Measurements from ENCODE around the gene NOTCH2.

The NOTCH2 gene

DNA sequence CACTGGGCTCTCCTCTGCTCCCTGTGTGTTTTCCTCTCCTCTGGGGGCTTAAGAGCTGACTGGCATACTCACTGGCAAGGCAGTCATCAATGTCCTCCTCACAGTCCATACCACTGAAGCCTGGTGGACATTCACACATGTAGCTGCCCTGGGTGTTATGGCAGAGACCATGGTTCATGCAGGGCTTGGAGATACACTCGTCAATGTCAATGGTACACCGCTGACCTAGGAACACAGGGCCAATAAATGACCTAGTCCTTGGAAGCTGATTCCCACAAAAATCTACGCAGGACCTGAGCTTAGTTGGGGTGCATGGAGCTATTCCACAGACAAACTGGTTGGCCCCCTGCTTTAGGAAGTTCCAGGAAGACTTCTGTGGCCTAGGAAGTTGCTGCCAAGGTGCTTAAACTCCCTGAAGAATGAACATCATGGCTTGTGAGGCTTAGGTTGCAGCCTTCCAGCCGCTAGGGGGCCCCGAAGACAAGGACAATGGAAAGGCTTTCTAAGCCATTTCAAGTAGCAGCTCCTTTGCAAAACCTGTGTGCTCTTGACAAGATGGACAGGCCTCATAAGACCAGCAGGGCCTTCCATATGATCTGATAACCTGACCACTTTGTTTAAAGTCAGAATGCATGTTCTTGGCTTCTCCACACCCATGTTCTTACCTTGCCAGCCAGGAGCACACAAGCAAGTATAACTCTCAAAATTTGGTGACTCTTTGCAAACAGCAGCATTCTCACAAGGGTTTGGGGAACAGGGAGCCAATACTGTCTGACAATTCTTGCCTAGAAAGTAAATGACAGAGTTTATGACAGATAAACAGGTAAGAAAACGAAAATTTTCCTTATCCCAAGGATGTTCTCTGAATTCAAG is 120.9 kb downstream of the NOTCH2 start:
- in situ Hi-C loops (cut with MboI; ENCODE audit: low sequenced_read_pairs) = no loop called here

DNA sequence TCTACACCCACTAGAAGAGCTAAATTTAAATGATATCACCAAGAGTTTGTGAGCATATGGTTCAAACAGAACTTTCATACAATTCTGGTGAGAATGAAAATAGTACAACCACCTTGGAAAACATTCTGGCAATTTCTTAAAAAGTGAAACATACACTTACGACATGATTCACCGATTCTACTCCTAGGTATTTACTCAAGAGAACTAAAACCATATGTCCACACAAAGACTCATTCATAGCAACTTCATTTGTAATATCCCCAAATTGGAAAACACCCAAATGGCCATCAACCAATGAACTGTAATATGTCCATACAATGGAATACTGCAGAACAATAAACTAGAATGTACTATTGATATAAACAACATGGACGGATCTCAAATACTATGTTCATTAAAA is 122.0 kb downstream of the NOTCH2 start:
- in situ Hi-C loops (cut with MboI; ENCODE audit: low sequenced_read_pairs) = no loop called here

DNA sequence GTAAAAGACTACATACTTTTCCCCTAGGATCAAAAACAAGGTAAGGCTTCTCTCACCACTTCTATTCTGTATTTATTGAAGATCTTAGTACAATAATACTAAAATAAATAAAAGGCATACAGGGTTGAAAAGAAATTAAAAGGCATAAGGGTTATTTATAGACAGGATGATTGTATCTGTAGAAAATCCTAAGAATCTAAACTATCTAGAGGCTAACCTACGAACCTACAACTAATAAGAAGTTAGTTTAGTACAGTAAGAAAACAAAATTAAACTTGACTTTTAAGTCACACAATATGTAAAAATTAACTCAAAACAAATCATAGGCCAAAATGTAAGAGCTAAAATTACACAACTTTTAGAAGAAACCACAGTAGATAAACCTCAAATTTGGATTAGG is 122.7 kb downstream of the NOTCH2 start:
- in situ Hi-C loops (cut with MboI; ENCODE audit: low sequenced_read_pairs) = no loop called here

DNA sequence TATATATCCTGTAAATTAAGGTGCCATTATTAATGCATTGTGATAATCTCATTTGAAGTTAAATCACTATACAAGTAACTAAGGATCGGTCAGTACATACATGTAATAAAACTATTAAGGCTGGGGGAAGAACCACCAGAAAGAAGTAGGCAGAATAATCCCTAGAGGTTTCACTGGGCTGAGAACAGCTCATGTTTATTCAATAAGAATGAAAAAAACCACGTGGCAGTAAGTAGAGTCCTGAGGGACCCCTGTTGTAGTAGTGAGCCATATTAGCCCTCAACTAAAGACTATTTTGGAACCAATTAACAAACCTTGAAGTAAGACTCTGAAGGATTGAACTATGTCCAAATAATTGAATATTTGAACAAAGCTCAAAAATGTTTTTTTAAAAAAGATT is 126.2 kb downstream of the NOTCH2 start:
- in situ Hi-C loops (cut with MboI; ENCODE audit: low sequenced_read_pairs) = no loop called here

DNA sequence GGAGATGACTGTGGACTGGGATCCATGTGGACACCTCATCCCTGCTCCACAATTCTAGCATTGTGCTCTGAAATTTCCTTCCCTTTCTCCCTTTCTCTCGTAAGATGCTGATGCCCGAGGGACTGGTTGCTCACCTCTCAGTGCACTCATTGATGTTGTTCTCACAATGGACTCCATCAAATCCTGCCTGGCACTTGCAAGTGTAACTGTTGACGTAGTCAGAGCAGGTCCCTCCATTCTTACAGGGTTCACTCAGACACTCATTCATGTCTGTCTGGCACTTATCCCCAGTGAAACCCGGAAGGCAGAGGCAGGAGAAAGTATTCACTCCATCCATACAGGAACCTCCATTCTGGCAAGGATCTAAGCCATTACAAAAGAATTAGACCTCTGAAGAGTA is 128.1 kb downstream of the NOTCH2 start:
- in situ Hi-C loops (cut with MboI; ENCODE audit: low sequenced_read_pairs) = no loop called here

DNA sequence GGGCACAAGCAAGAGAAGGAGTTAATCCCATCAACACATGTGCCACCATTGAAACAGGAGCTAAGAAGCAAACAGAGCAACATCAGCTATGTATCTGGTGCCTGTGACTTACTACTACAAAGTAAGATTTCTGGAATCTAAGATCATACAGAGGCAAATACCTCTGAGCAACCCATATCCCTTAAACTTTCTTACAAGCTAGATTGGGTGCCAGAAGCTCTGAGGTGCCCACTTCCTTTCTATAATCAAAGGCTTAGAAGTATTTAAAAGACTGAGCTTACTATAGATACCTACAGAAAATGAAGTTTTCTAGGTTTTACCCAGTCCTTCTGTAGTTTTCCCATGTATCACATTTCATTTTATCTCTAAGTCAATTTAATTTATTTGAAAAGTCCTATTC is 128.8 kb downstream of the NOTCH2 start:
- in situ Hi-C loops (cut with MboI; ENCODE audit: low sequenced_read_pairs) = no loop called here

DNA sequence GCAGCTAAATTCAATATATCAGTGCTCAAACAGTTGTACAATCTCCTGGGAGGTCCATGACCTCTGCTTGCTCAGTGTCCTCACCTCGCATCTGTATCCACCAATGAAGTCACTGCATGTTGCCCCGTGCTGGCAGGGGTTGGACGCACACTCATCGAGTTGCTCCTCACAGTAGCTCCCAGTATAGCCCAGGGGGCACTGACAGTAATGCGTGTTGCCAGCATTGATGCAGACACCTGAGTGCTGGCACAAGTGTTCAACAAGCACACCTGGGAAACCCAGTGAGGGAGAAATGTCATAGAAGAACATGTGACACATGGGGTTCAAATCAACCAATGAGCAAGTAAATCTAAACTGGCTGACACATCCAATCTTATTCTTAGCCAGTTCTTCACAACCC is 132.3 kb downstream of the NOTCH2 start:
- in situ Hi-C loops (cut with MboI; ENCODE audit: low sequenced_read_pairs) = no loop called here

DNA sequence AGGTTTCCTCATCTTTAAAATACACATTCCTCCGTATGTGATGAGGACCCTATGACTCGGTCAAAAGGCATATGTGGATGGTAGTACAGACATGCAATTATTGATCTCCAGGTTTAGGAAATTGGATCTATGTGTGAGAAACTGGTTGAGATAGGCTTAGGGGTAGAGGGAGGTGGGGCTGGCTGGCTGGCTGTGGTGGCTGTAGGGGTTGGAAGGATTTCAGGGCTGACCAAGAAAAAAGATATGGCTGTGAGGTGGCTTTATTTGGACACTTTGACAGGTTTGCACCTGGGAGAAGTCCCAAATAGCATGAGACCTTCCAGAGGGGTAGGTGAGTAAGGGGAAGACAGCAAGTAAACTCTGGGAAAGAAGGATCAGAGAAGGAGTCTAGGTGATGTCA is 133.5 kb downstream of the NOTCH2 start:
- in situ Hi-C loops (cut with MboI; ENCODE audit: low sequenced_read_pairs) = no loop called here

DNA sequence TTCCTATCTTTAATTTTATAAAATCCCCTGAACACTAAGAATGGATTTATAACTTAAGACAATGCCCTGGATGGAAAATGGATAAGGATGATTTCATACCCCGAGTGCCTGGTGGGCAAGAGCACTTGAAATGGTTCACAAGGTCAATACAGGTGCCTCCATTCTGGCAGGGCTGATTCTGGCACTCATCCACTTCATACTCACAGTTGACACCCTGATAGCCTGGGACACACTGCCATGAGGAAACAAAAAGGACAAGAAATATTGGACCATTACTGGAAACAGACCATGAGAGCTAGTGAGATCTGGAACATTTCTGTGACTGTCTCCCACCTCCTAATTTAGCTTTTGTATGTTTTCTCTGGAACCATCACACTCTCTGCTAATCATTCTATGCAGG is 134.1 kb downstream of the NOTCH2 start:
- in situ Hi-C loops (cut with MboI; ENCODE audit: low sequenced_read_pairs) = no loop called here

DNA sequence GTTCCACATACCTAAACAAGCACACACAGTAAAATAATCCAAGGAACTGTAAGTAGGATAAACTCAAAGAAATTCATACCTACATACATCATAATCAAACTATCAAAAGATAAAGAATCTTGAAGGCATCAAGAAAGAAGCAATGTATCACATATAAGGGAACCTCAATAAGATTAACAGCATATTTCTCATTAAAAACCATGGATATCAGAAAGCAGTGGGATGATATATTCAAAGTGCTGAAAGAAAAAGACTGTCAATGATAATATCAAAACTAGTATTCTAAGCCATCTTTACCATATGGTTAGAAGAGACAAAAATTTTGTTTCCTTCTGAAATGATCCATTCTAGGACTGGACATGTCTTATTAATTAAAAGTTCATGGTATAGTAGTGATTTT is 136.1 kb downstream of the NOTCH2 start:
- in situ Hi-C loops (cut with MboI; ENCODE audit: low sequenced_read_pairs) = no loop called here

DNA sequence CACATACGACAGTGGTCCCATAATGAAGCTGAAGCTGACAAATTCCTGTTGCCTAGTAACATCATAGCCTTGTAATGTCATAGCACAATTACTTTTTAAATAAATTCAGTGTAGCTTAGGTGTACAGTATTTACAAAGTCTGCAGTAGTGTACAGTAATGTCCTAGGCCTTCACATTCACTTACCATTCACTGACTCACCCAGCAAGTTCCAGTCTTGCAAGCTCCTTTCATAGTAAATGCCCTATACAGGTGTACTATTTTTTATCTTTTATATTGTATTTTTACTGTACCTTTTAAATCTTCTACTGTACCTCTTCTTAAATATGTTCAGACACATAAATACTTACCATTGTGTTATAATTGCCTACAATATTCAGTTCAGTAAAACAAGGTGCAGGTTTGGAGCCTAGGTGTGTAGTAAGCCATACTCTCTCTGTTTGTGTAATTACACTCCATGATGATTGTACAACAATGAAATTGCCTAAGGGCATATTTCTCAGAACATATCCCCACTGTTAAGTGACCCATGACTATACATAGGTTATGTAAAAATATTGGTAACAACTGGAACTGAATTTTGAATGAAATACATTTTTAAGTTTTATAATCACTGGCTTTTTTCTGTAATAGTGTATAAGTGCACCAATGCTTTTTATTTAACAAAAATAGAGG is 139.7 kb downstream of the NOTCH2 start:
- in situ Hi-C loops (cut with MboI; ENCODE audit: low sequenced_read_pairs) = no loop called here

DNA sequence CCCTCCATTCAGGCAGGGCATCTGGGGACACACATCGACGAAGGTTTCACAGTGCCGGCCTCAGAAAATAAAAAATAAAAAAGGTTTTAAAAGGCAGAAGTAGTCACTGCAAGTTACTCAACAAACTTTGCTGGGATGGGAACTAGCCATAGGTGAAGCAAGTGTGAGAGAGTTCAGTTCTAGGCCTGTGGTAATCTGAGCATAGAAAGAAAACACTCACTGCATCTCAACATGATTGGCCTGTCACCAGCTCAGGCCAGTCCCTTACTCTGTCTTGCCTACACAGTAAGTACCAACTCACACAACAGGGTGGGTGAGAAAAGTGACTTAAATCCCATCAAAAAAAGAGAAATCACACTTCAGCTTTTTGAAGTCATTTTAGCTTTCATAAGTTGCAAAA is 142.9 kb downstream of the NOTCH2 start:
- in situ Hi-C loops (cut with MboI; ENCODE audit: low sequenced_read_pairs) = no loop called here

DNA sequence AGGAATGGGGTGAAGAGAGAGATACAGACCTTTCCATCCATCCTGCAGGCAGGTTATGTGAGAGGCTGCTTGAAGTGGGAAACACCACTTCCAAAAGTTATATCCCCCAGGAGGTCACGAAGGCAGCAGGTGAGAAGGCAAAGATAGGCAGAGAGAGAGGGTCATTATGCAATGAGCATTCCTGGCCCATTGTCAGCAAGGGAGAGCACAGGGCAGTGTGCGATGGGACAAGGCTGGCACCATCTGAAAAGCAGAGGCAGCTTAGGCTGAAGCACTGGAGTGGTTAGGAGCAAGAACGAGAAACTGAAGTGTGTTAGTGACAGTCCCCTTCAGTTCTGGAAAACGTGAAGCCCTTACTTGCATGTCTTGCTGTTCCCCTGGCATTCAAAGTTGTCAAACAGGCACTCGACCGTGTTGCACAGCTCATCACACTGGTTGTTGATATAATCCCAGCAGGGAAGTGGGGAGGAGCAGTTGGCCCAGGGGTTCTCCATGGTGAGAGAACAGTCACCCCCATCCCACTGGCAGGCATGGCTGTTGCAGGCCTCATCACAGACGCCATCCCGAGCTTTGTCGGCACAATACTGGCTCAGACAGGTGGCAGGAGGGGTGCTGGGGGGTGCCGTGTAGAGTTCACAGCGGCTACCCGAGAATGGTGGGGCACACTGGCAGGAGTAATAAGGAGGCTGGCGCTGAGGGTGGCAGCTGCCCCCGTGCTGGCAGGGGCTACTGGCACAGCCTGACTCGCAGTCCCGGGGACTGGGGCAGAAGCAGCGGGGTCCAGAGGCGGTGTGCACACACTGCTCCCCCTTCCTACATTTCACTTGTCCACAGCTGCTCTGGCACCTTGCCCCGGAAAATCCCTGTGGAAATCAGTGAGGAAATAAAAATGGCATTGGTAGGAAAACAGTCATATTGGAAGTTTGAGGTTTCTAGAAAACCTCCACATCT is 144.2 kb downstream of the NOTCH2 start:
- in situ Hi-C loops (cut with MboI; ENCODE audit: low sequenced_read_pairs) = no loop called here

DNA sequence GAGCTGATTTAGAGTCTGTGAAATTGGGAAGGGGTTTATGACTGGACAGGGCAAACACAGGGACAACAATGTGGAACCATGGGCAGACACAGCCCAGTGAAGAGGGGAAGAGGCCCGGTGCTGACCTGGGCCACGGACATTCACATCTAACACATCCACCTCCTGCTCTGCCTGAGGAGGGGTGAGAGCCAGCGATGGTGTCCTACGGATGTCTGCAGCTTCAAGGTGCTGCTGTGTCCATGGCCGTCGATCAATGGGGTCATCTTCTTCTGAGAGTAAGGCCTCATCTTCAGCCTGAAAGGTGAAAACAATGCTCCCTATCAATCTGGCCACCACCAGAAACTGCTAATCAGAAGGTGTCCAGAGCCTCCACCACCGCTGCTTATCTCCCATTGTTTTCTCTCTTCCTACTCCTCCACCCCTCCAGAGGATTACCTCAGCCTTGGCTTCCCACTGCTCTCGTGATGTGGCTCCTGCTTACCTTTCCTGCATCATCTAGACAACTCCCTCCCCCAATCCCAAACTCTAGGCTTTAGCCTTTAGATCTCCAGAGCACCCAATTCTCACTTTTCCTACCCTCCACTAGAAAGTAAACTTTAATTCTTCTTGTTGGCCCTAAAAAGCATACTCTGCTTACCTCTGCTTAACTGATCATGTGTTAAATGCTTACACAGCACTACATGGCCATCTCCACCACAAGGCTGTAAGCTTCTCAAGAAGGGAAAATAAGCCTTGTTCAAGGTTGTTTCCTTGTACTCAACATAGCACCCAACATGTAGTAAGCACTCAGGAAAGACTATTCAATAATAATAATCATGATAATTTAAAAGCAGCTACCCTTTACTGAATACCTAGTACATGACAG is 149.1 kb downstream of the NOTCH2 start:
- in situ Hi-C loops (cut with MboI; ENCODE audit: low sequenced_read_pairs) = no loop called here

DNA sequence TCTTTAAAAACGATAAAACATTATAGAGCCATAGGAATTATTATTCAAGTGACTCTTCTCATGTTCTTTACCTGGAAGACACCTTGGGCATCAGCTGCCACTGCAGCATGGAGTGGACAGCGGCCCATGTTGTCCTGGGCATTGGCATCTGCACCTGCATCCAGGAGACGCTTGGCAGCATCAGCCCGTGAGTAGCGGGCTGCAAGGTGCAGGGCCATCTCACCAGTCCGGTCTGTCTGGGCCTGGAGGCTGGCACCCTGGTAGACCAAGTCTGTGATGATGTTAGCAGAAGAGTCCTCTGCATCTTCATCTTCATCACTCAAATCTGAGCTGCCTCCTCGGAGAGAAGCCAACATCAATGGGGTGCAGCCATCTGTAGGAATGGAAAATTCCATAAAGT is 150.2 kb downstream of the NOTCH2 start:
- in situ Hi-C loops (cut with MboI; ENCODE audit: low sequenced_read_pairs) = no loop called here

DNA sequence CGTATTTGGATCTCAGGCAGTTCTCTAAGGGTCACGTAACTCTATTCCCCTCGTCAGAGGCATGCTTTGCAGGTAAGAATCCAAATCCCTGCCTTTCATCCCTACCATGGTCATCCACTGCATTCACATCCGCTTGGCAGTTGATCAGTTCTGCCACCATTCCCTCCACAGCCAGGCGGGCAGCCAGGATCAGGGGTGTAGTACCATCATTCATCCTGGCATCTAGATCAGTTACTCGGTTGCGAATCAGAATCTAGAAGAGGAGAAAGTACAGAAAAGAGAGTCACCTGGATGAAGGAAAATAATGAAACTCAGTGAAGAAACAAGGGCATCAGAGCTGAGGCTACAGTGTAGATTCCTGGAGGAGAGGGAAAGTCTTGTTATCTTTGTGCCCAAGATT is 151.2 kb downstream of the NOTCH2 start:
- in situ Hi-C loops (cut with MboI; ENCODE audit: low sequenced_read_pairs) = no loop called here

DNA sequence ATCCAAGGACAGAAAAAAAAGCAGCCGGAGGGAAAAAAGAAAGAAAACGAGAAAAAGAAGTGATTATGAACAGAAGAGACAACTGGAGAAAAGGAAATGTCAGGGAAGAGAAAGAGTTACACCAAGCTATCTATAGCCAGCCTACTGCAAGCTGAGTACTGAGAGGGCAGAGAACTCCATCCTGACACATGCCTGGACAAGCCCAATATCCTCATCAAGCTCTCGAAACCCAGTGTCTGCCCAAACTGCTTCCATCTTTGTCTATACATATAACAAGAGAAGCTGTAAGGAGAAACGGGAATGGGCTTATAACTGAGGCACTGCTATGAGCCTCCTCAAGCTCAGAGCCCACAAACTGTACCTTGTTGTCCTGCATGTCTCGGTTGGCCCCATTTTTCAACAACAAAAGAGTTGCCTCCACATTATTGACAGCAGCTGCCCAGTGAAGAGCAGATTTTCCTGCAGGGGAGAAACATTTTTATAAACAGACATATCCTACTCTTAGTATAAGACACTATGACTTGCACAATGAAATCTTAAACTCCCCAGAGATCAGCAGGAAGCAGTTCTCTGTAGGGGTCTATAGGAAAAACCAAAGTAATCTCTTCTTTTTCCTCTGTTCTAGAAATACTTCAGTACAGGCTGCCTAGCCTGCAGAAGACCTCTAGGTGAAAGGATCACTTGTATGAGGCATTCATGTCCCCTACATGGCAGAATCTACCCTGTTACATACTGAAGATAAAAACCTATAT is 152.0 kb downstream of the NOTCH2 start:
- in situ Hi-C loops (cut with MboI; ENCODE audit: low sequenced_read_pairs) = no loop called here

DNA sequence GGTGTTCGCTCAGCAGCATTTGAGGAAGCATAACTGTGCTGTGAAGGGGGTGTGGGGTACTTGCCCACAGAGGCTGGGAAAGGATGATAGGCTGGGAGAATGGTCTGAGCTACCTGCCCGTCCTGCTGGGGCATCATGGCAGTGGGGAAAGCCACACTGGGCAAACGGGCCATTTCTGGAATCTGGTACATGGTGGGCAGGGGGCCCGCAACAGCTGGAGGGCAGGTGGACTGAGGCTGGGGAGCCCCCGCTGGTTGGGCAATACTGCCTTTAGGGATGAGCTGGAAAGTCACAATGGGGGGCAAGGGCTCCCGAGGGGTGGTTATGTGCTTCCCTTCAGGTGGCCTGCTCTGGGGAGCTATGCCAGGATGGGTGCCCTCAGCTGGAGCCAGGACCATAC is 153.9 kb downstream of the NOTCH2 start:
- in situ Hi-C loops (cut with MboI; ENCODE audit: low sequenced_read_pairs) = no loop called here

DNA sequence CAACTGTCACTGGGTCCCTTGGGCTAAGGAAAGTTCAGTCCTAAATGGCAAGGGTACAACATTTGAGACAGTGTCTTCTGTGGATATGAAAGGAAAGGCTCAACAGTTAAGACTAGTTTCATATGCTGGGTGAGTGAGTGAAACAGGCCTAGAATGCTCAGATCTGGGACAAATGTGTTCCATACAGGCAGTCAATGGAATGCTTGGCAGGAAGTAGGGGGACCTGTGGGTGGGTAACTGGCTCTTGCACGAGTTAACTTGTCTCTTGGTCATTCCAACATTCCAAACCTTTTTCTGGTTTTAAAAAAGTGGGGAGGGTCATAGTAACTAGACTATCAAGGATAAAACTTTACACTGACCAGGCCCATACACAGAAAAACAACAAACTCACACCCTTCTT is 155.4 kb downstream of the NOTCH2 start:
- in situ Hi-C loops (cut with MboI; ENCODE audit: low sequenced_read_pairs) = no loop called here

DNA sequence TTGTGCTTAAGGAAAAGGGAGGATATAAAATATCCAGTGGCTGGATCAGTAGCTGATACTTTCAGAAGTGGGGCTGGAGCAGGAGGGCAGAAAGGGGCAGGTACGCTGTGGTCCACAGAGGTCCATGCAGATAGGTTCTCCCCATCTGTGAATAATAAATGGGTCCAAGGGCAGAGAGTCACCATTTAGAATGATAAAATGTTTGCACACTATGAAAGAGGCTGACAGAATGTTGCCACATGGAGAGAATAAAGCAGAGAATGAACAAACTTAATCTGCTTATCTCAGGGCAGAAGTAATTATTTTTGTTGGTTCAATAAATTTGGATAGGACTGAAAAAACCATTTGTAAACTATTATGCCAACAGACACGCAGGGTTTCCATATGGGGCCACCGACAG is 156.5 kb downstream of the NOTCH2 start:
- in situ Hi-C loops (cut with MboI; ENCODE audit: low sequenced_read_pairs) = no loop called here
